Keratinocyte (primary cell): ENCODE results near the gene FAXC.

ENCODE experiments used
- EZH2 ChIP-seq: IDR thresholded peaks from one replicate; pipeline ENCODE4 v1.6.1; 2012; ENCODE audit warnings: inconsistent platforms, mild to moderate bottlenecking, low read length, moderate library complexity
- TF ChIP-seq, protein P1 (sequence below), 3 experiments: IDR thresholded peaks in 1 of 3; conservative IDR thresholded peaks in 1 of 3; optimal IDR thresholded peaks in 1 of 3; 2 replicates in 2 of 3; 3 replicates in 1 of 3; pipeline versions ENCODE3 to v1.5.1; 2011; ENCODE audit warnings: low read length in 3 of 3, mild to moderate bottlenecking in 3 of 3, moderate library complexity in 2 of 3, control low read depth in 1 of 3, inconsistent platforms in 1 of 3; ENCODE audit not compliant: insufficient read depth in 2 of 3; ENCODE audit errors: extremely low read depth in 1 of 3

DNA sequence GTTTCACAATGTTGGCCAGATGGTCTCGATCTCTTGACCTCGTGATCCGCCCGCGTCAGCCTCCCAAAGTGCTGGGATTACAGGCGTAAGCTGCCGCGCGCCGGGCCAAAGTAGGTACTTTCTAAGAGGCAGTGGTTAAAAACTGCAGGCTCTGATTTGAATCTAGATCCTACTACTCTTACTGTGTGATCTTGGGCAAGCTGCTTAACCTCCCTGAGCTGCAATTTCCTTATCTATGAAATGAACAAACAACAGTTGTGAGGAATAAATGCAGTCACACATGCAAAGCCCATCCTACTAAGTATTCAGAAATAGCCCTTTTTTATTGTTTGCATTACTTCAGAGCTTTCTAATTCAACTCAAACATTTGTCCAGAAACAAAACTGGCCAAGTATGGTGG, 2.9 kb downstream of the FAXC start:
- TF ChIP-seq, protein P1, sequence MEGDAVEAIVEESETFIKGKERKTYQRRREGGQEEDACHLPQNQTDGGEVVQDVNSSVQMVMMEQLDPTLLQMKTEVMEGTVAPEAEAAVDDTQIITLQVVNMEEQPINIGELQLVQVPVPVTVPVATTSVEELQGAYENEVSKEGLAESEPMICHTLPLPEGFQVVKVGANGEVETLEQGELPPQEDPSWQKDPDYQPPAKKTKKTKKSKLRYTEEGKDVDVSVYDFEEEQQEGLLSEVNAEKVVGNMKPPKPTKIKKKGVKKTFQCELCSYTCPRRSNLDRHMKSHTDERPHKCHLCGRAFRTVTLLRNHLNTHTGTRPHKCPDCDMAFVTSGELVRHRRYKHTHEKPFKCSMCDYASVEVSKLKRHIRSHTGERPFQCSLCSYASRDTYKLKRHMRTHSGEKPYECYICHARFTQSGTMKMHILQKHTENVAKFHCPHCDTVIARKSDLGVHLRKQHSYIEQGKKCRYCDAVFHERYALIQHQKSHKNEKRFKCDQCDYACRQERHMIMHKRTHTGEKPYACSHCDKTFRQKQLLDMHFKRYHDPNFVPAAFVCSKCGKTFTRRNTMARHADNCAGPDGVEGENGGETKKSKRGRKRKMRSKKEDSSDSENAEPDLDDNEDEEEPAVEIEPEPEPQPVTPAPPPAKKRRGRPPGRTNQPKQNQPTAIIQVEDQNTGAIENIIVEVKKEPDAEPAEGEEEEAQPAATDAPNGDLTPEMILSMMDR (optimal IDR thresholded peaks at IDR 0.05 in 1 of 3, IDR thresholded peaks at IDR 0.05 in 1 of 3, conservative IDR thresholded peaks at IDR 0.05 in 1 of 3; ENCODE audit: extremely low read depth in 1 of 3, insufficient read depth in 2 of 3, low read length in 3 of 3), result no peak
- TF ChIP-seq EZH2, result no peak
